GM18873 (cell line): ENCODE results near the gene NHLRC4.

ENCODE experiments used
- ATAC-seq: cut with Tn5 transposase; IDR thresholded peaks from one replicate; pipeline ENCODE4 v1.9.1; 2021; ENCODE audit warnings: mild to moderate bottlenecking, moderate library complexity, moderate number of reproducible peaks; ENCODE audit not compliant: unreplicated experiment, low FRiP score

The NHLRC4 gene

DNA sequence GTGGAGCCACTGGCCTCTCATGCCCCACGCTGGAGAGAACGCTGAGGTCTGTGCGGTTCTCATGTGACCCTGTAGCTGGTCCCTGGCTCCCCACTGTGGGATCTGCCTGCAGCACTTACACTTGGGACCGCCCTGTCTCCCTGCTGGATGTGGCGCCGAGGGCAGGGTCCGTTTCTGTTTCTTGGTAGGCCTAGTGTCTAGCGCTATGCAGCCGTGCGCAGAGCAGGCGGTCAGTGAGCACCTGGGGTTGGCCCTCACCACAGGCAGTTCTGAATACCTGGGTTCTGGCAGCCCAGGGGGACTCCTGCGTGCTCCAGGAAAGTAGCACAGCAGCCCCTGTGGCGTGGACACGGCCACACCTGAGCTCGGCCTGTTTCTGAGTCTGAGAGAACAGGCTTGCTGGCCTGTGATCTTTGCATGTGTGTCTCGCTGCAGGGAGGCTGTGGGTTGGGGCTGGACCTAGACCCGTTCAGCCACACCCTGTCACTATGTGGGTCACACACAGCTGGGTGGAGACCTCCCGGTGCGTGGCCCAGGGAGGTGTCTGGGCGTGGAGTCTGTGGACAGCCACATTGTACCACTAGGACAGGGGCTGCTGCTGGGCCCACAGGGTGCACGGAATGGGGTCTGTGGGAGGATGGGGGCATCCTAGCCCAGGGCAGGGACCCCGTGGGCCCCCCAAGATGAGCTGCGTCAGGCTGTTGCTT lies 36.5 kb upstream of the NHLRC4 start:
- ATAC-seq = no peak

DNA sequence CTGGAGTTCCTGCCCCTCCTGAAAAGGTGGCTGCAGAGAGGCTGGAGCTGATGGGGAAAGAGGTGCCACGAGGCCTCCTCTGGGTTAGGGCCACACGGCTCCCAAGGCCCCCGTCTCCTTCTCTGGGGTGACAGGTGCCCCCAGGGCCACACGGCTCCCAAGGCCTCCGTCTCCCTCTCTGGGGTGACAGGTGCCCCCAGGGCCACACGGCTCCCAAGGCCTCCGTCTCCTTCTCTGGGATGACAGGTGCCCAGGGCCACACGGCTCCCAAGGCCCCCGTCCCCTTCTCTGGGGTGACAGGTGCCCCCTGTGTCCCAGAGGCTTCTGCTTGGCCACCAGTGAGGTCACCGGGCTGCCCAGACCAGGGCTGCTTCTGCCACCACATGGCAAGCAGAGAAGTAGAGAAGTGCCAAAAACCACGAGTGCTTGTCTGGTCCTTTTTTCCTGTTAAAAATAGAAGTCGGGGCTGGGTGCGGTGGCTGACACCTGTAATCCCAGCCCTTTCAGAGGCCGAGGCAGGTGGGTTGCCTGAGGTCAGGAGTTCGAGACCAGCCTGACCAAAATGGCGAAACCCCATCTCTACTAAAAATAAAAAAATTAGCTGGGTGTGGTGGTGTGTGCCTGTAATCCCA lies 35.2 kb upstream of the NHLRC4 start:
- ATAC-seq = no peak

DNA sequence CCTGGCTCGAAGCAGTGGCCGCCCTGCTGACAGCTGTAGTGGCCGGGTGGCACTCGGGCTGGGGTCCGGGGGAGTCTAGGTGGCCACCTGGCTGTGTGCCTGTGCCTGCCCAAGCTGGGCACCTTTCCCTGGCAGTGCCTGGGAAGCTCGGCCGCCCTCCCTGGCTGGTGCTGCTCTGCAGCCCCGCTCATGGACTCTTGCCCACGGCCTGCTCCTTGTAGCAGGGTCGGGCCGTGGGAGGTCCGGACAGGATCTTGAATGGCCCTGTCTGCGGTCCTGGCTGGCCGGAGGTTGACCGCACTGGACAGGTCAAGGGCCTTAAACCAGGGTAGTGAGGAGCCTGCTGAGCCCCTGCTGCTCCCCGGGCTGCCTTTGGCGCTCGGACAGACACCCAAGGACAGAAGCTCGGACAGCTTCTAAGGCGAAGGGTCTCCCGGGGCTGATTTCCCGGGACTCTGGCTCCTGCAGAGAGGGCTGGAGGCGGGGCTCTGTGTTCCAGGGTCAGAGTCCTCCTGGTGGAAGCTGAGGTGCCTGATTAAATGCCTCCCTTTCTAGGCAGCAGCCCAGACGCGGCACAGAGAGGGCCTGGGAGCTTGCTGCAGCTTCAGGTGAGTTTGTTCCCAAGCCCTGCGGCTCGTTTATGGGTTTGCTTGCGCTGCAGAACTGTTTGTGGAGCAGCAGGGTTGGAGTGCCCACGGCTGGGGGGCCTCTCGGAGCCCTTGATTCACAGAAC lies 33.2 kb upstream of the NHLRC4 start:
- no peak for ATAC-seq

DNA sequence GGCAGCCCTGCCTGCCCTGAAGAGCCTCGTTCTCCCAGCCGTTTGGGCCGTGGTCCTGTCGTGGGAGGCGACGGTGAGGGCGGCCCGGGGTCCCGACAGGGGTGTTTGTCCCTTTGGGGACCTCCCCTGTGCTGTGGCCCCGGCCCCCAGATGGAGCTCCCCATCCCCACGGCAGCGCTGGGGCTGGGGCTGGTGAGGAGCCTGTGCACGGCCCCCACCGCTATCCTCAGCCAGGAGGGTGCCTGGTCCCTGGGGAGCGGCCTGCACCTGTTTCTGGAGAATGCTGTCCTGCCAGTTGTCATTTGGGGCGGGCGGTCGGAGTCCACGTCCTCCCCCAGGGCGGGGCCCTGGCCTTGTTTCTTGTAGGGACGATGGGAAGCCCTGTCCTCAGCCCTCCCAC lies 32.7 kb upstream of the NHLRC4 start:
- ATAC-seq = no peak

DNA sequence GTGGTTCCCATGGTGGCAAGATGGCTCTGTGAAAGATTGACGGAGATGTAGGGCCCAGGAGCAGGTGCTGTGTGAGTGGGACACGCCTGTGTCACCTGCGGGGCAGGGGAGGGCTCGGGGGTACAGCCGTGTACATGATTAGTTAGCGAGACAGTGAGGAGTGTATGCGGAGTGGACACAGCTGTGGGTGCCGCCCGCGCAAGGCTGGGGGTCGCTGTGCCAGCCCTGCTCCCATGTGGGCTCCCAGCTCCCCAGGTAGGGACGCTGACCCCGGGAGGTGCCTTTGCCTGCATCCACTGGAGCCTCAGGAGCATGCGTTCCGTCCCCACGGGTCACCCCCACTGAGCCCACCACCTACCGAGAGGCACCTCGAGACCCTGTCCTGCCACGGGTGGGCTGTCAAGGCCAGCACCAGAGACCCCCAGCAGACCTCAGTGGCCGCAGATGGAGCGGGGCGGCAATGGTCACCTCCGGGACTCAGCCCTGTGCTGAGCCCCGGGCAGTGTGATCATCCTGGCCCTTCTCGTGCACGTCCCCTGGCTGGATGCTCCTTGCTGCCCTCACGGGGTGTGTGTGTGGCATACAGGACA lies 31.9 kb upstream of the NHLRC4 start:
- no peak for ATAC-seq

DNA sequence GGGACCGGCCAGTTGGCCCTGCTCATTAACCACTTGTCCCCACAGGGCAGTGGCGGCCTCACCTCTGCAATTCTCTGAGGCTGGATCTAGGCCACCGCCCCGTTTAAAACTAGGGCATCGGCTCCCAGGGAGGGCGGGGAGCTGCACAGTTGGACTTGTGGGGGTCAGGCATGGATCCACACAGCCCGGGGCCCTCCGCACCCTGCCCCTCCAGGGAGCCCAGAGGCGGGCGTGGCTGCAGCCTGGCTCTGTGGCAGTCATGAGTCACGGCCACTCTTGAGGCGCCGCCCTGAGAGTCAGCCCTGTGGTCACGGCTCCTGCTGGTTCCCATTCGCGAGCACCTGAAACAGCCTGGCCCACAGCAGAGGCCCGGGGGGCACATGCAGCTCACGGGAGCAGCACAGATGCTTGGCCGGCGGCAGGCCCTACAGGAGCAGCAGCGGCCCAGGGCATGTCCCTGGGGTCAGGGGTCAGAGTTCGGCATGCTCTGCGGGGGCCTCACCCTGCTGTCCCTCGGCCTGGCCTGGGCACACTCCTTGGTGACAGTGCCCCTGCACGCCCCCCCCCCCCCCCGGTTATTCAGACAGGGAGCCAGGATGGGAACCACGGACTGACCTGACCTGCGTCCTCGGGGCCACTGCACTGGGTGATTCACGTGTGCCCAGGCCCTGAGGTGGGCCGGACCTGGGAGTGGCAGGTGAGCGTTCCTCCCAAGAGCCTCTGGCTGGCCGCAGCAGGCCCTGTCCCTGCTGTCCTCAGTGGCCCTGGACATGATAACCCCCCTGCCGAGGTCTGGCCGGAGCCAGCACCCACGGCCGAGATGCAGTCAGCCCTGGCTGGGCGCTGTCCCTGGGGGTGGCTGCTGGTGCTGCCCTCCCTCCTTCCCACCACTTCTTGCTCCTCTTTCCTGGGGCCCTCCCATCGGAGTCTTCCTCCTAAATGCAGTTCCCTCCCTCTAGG lies 31.1 kb upstream of the NHLRC4 start:
- no peak for ATAC-seq

DNA sequence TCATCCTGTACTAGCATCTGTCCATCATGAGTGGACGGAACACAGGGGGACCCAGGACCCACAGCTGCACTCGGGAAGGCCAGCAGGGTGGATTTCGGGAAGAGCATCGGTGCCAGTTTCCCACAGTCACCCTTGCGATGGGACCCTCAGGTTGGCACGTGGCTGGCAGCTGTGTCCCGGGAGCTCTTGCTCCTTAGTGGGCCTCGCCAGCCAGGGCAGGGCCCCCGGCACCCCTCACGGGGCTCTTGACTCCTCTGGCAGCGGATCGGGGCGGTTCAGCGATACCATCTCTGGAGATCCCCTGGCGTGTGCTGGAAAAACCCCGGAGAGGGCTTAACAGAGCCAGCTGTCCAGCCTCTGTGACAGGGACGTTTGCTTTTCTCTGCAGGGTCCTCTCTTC lies 30.1 kb upstream of the NHLRC4 start:
- ATAC-seq = no peak

DNA sequence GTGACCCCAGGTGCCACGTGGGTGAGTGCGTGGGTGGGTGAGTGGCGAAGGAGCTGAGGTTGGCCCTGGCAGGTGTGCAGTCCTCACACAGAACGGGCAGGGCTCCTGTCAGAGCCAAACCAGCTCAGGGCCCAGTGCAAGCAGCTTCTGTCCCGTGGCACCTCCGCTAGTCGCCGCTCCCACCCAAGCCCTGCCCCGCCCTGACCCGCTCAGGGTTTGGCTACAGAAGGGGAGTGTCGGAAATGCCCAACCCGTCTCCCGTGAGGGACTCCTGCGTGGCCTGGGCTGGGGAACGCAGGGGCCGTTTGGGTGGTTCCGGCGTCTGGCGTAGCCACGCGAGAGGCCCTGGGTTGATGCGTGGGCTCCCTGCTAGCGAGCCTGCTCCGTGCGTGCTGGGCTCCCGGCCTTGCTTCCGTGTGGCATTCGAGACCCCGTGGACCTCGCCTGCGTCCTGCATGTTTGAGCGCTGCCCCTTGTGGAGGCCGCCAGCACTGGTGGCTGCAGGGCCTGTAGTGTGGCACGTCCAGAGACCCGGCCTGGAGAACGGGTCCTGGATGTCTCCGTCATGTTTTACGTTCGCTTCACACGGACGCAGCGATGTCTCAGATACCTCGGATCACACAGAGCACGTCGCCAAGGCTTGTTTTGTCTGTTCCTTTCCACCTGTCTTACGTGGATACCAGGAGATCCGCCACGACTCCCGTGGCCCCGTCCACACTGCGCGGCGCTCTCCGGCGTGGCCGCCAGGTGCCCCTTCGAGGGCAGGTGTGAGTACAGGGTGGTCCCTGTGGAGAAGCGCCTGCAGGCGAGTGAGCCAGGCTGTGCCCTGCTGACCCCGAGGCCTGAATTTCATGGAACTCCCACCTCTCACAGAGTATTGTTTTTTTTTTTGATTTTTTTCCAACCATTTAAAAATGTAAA lies 29.1 kb upstream of the NHLRC4 start:
- ATAC-seq = no peak

DNA sequence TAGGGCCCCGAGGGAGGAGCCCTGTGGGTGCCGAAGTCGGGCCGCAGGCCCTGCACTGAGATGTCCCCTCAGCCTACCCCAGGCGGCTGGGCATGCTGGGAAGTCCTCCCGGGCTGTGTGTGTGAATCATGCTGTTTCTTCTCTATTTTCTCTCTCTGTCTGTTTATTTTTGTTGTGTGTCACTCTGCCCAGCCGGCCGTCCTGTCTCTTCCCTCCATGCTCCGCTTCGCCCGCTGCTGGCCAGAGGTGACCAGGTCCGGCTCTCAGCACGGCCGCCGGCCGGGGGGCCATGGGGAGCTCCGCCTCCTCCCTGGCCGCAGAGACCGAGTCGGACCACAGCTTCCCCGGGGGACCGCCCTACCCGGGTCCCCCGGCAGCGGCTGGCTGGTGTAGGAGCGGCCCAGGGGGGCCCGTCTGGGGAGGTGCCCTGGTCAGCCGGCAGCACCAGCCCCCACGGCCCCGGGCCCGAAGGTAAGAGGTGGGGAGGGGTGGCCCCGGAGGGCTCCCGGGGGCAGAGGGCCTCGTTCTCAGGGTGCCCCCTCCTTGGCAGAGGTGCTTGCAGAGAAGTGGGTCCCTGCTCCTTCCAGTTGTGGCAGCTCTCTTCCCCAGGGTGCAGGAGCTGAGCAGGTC lies 26.8 kb upstream of the NHLRC4 start:
- ATAC-seq = no peak

DNA sequence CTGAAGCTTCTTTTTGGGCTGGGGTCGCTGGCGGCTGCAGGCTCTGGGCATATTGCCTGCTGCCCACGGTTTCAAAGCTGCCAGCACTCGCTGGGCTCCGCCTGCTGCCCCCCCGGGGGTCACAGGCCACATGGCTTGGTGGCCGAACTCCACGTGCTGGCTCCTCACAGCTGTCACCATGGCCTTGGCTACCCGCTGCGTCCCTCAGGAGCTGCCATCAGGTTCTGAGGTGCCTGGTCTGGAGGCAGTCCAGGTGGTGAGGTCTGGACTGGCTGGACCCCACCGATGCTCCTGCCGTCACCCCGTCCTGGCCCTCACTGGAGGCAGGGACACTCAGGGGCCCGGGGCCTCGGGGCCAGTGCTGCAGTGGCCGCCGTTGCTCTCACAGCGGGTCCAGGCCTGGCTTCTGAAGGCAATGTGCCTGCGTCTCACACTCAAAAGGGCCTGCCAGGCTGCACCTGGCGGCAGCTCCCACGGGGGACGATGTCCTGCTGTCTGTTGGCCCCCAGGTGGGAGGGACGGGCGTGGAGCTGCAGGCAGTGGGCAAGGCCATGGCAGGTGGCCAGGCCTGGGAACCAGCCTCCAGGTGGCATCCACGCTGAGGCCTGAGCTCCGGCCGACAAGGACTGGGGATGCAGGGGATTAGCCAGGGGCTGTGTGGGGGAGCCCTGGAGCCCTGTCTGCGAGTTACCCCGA lies 26.0 kb upstream of the NHLRC4 start:
- ATAC-seq = no peak

DNA sequence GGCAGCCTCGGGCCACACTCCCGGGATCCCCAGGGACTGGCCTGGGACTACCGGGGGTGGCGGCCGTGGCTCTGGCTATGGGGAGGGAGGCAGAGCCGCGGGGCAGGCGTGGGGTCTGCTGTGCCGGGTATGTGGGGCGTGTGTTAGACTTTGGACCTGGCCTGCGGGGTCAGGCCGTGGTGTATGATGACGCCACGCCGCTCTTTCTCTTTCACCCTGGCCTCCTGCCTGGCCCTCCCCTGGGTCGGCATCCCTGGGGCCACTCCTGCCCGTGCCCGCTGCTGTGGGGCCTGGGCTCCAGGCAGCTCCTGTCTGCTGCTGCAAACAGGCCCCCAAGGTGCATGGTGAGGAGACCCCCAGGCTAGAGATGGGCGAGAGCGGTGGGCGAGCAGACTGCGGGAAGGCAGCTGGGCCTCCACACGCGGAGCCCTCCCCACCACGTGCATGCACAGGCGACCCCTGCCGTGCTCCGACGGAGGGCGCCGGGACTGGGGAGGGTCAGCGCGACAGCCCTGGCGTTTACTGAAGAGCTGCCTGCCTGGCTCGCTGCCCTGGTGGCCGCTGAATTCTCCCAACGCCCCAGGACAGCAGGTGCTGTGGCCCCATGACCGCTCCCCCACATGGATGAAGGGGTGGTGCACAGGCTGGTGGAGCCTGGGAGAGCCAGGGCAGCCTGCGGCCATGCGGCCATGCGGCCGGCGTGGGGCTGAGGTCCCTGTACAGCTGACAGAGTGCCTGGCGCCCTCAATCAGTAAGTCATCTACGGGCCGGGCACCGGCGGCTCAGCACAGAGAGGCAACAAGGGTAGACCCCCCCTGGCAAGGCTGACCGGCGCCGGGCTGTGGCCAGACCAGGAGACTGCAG lies 23.3 kb upstream of the NHLRC4 start:
- no peak for ATAC-seq

DNA sequence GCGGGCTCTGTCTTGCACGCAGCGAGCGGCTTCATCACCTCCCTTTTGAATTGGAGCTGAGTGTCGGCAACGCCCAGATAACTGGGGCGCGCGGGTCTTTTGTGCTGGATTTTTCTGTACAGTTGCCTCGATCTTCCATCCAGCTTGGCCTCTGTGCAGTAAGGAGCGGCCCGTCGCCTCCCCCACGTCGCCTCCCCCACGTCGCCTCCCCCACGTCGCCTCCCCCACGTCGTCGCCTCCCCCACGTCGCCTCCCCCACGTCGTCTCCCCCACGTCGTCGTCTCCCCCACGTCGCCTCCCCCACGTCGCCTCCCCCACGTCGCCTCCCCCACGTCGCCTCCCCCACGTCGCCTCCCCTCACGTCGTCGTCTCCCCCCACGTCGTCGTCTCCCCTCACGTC lies 22.3 kb upstream of the NHLRC4 start:
- no peak for ATAC-seq

DNA sequence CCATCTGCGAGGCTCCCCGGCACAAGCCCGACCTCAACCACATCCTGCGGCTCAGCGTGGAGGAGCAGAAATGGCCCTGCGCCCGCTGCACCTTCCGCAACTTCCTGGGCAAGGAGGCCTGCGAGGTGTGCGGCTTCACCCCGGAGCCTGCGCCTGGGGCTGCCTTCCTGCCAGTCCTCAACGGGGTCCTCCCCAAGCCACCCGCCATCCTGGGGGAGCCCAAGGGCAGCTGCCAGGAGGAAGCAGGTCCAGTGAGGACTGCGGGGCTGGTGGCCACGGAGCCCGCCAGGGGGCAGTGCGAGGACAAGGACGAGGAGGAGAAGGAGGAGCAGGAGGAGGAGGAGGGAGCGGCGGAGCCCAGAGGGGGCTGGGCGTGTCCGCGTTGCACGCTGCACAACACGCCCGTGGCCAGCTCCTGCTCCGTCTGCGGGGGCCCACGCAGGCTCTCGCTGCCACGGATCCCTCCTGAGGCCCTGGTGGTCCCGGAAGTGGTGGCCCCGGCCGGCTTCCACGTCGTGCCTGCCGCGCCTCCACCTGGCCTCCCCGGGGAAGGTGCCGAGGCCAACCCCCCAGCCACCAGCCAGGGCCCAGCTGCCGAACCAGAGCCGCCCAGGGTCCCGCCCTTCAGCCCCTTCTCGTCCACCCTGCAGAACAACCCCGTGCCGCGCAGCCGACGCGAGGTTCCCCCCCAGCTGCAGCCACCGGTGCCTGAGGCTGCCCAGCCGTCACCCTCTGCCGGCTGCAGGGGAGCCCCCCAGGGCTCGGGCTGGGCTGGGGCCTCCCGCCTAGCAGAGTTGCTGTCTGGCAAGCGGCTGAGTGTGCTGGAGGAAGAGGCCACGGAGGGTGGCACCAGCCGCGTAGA lies 19.7 kb upstream of the NHLRC4 start:
- no peak for ATAC-seq

DNA sequence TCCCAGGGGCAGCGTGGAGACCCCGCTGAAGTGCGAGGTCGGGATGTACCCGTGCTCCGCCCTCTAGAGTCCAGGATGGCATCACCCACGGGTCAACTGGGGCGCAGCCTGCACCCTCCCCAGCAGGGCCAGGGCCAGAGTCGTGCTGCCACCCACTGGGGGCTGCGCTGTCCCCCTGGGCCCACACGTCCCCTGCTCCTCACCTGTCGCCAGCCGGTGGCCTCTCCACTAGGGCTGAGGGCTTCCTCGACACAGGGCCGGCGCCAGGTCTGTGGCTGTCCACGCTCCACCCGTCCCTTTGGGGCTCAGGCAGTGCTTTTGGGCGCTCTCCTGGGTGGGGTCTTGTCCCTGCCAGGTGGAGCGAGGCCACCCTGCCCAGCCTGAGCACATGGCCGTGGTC lies 18.2 kb upstream of the NHLRC4 start:
- ATAC-seq = no peak

DNA sequence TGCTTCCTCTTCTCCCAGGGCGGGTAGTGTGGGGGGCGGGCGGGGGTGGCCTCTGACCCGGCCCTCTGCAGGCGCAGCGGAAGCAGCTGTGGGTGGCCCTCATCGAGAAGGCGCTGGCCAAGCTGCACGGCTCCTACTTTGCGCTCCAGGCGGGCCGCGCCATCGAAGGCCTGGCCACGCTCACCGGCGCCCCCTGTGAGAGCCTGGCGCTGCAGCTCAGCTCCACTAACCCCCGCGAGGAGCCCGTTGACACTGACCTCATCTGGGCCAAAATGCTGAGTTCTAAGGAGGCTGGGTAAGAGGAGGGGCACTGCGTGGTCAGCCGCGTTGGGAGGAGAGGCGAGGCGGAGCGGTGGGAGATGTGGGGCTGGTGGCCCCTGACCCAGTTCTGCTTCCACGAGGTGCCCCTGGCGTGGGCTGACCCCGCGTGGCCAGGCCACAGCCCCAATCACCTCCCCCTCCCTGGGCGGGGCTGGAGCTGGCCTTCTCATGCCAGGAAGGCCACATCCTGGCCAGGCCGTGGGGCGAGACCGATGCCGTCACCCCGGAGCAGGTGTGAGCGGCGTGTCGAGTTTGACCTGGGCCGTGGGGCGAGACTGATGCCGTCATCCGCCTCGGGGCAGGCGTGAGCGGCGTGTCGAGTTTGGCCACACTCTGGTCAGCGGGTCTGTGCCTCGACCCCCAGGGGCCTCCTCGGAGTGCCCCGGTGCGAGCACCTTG lies 17.1 kb upstream of the NHLRC4 start:
- ATAC-seq = no peak

DNA sequence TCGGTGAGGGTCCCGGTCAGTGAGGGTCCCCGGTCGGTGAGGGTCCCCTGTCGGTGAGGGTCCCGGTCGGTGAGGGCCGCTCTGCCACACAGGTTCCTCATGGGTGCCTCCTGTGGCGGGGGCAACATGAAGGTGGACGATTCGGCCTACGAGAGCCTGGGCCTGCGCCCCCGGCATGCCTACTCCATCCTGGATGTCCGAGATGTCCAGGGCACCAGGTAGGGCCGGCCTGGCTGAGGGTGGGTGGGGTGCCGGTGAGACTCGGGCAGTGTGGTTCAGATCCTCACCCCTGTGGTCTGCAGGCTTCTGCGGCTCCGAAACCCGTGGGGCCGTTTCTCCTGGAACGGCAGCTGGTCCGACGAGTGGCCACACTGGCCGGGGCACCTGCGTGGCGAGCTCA lies 15.6 kb upstream of the NHLRC4 start:
- ATAC-seq = no peak
